Pancreas (tissue), 10 donors: ENCODE data around the gene SLC27A6. TPM values are rescaled to one million over a fixed set of nuclear protein-coding genes. Genes with fewer than 3 reads are reported as not detected.

Source experiments
- ATAC-seq, 4 donors: fragments of 200-7000 bp; cut with Tn5 transposase; one replicate each; pipeline versions ENCODE4 v1.8.0 to v1.9.1; 2020; ENCODE audit warnings: mild to moderate bottlenecking in 4 of 4, moderate library complexity in 4 of 4
- DNase-seq, 6 donors: peaks; one replicate each; pipeline ENCODE4 v3.0.0-alpha.2; 2020
- FAIRE-seq: peaks from 2 replicates; lab custom pipeline; 2012; peaks lifted over from hg19 to GRCh38; lab: Jason Lieb, UNC
- H3K27ac ChIP-seq, 4 donors: fragments of 200-600 bp; sonication (generic); 1 replicate in 3 of 4; 2 replicates in 1 of 4; pipeline versions ENCODE4 v1.5.0 to v1.8.0; 2020
- H3K27me3 ChIP-seq, 4 donors: fragments of 200-600 bp; one replicate each; pipeline ENCODE4 v1.8.0; 2021
- H3K36me3 ChIP-seq, 3 donors: fragments of 200-600 bp; sonication (generic) in 1 of 3; one replicate each; pipeline versions ENCODE4 v1.5.0 to v1.8.0; 2020 to 2021
- H3K4me1 ChIP-seq, 3 donors: fragments of 200-600 bp; one replicate each; pipeline ENCODE4 v1.8.0; 2021
- H3K4me3 ChIP-seq, 4 donors: fragments of 200-600 bp; sonication (generic) in 2 of 4; one replicate each; pipeline versions ENCODE4 v1.5.0 to v1.8.0; 2020 to 2021
- H3K9me3 ChIP-seq, 4 donors: fragments of 200-600 bp; one replicate each; pipeline ENCODE4 v1.8.0; 2021
- WGBS, 2 donors: extraction: QIAGEN DNeasy Blood & Tissue Kit; methylation state at CpG; one replicate each; pipeline ENCODE4 v1.1.7; 2013; 5-methylcytosine and 5-hydroxymethylcytosine counted together
- intact Hi-C, 3 donors: fragments of 100-400 bp; cut with DNase I; formaldehyde crosslinking; loops; one replicate each; pipeline versions ENCODE4 v1.11.1 to v1.14.2; 2022
- polyA plus RNA-seq, 2 donors: library from polyadenylated mRNA; stranded (reverse); fragments of 200-250 nt; gene quantifications; one replicate each; pipeline ENCODE4 v1.2.3, GENCODE V29; 2013
- total RNA-seq, 6 donors: library from RNA; stranded (reverse); fragmentation: NEBNext Ultra II Directional in 4 of 6; extraction: Animal tissue kit (Norgen Biotek cat#: 25700) in 4 of 6; gene quantifications; one replicate each; pipeline versions ENCODE4 v1.2.1 to v1.2.4, GENCODE V29; 2021 to 2023
- TF ChIP-seq, protein P1 (sequence below), 4 donors: fragments of 200-600 bp; sonication (generic) in 3 of 4; IDR thresholded peaks; one replicate each; pipeline versions ENCODE4 v1.5.0 to v1.8.0; 2021; ENCODE audit warnings: antibody characterized with exemption in 4 of 4
- donor health status: healthy with polysubstance abuse.
- donor health status: DM: no; HTN: no; CAD: no; lungs with moderate emphysema.
- donor health status: DM: no; HTN: no; CAD: no.
- donor health status: control.
- donor health status: control.
- donor health status: Bipolar disorder and iron deficiency.
- donor health status: DM: yes; HTN: yes; CAD: no.
- donor health status: DM: no; HTN: no; CAD: no.
- donor health status: DM: no; HTN: no; CAD: no.
- donor health status: DM: yes; HTN: yes; CAD: no.

SLC27A6 gene
- total and polyA plus RNA-seq, 8 donors = 0.03 to 0.61 (median 0.13) TPM

DNA sequence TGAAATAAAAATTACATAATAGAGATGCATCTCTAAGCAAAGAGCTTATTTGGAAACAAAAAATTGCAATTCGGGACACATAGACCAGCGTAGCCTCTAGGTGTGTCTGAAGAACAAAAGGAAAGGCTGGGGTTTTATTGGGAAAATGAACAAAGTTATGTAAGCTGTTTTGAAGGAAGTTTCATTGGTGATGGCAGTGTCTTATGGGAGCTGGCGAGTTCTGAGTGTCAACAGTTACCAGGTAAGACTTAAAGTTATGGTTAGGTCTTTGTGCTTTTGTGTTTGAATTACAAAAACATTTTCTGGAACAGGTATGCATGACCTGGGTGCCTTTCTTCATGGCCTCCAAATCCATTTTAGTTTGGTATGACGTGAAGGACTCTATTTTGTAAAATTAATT is 48.9 kb downstream of the SLC27A6 start:
- WGBS, 2 donors = 63 to 65% methylated on average over 4 of the region's 4 CpGs

DNA sequence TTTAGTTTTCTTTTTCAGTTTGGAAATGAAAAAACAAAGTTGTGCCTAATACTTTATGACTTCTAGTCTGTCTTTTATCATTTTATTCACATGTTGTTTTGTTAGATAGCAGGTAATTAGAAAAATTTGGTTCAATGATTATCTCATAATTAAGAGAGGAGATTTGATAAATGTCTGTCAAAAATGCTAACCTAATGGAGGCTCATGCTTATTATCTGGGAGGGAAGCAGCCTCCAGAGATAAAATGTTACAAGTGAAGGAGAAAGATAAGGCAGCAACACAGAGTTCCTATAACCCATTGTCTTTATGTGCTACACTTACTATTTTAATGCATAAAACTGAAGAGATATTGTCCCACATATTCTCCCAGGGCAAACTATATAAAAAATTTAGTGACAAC is 53.5 kb downstream of the SLC27A6 start:
- Histone ChIP-seq H3K27me3 (no peaks in the 10 kb centered on the region), H3K27ac (no peak overlapping the region), H3K4me1 (no peaks in the 10 kb centered on the region), H3K9me3 (no peaks in the 10 kb centered on the region), H3K4me3 (no peak overlapping the region), H3K36me3 (no peaks in the 10 kb centered on the region)
- intact Hi-C loops = no loop called here
- DNase-seq (no peak), ATAC-seq (no peak), FAIRE-seq (no peak)
- TF ChIP-seq, protein P1, sequence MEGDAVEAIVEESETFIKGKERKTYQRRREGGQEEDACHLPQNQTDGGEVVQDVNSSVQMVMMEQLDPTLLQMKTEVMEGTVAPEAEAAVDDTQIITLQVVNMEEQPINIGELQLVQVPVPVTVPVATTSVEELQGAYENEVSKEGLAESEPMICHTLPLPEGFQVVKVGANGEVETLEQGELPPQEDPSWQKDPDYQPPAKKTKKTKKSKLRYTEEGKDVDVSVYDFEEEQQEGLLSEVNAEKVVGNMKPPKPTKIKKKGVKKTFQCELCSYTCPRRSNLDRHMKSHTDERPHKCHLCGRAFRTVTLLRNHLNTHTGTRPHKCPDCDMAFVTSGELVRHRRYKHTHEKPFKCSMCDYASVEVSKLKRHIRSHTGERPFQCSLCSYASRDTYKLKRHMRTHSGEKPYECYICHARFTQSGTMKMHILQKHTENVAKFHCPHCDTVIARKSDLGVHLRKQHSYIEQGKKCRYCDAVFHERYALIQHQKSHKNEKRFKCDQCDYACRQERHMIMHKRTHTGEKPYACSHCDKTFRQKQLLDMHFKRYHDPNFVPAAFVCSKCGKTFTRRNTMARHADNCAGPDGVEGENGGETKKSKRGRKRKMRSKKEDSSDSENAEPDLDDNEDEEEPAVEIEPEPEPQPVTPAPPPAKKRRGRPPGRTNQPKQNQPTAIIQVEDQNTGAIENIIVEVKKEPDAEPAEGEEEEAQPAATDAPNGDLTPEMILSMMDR (IDR thresholded peaks at IDR 0.05) = no peak

More for the DNA sequence above, 48.9 kb downstream of the SLC27A6 start:
- H3K36me3 ChIP-seq = no peaks in the 10 kb centered on the region
- H3K9me3 ChIP-seq = no peaks in the 10 kb centered on the region
- no peak overlapping the region for H3K4me3 ChIP-seq
- no peaks in the 10 kb centered on the region for H3K27me3 ChIP-seq
- intact Hi-C loops = no loop called here
- DNase-seq (no peak), FAIRE-seq (no peak), ATAC-seq (no peak)
- TF ChIP-seq, protein P1 (IDR thresholded peaks at IDR 0.05) = no peak
- H3K4me1 ChIP-seq = no peaks in the 10 kb centered on the region
- no peak overlapping the region for H3K27ac ChIP-seq

DNA sequence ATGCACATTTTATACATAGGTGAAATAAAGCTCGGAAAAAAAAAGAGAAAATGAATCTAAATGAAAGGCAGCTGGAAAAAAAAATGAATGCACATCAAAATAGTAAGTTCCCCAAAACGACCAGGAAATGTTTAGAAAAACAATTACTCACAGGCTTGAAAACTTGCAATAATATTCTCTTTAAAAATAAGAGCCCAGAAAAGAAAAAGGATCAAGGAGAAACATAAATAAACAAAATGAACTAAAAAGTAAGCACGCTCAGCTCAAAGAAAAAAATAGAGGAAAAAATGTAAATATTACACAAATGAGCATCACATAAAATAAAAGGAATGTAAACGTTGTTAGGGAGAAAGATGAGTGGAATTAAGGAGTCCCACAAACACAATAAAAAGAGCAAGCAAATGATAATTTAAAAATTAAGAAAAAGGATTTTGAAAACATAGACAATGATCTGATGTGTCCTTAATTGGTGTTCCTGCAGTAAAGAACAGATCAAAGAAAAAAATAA is 54.2 kb downstream of the SLC27A6 start:
- no peak for DNase-seq
- intact Hi-C loops = no loop called here
- TF ChIP-seq, protein P1 (IDR thresholded peaks at IDR 0.05) = no peak
- Histone ChIP-seq H3K4me3 (no peak overlapping the region), H3K4me1 (no peaks in the 10 kb centered on the region), H3K27me3 (no peaks in the 10 kb centered on the region), H3K36me3 (no peaks in the 10 kb centered on the region), H3K9me3 (no peaks in the 10 kb centered on the region), H3K27ac (no peak overlapping the region)
- ATAC-seq = no peak
- 30 to 45% methylated on average over 4 of the region's 4 CpGs for WGBS, 2 donors
- FAIRE-seq = no peak

DNA sequence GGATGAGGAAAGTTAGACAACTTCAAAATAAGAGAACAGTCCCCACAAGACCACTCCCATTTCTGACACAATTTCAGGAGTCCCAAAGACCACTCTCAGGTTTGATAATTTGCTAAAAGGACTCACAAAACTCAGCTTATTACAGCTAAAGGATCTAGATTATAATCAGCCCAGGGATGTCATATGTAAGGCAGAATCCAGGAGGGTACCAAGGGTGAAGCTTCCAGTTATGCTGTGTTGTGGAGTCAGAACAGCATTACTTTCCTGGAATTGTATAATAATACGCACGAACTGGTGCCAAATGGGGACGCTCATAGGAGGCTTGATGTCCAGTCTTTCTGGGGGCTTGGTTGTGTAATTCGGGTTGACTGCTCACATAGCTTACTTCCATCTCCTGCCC is 55.4 kb downstream of the SLC27A6 start:
- FAIRE-seq = no peak
- Histone ChIP-seq H3K27me3 (no peaks in the 10 kb centered on the region), H3K36me3 (no peaks in the 10 kb centered on the region), H3K4me3 (no peak overlapping the region), H3K4me1 (no peaks in the 10 kb centered on the region), H3K9me3 (no peaks in the 10 kb centered on the region), H3K27ac (no peak overlapping the region)
- no peak for DNase-seq
- TF ChIP-seq, protein P1 (IDR thresholded peaks at IDR 0.05) = no peak
- 77 to 90% methylated on average over 4 of the region's 4 CpGs for WGBS, 2 donors
- no peak for ATAC-seq
- intact Hi-C loops = no loop called here

DNA sequence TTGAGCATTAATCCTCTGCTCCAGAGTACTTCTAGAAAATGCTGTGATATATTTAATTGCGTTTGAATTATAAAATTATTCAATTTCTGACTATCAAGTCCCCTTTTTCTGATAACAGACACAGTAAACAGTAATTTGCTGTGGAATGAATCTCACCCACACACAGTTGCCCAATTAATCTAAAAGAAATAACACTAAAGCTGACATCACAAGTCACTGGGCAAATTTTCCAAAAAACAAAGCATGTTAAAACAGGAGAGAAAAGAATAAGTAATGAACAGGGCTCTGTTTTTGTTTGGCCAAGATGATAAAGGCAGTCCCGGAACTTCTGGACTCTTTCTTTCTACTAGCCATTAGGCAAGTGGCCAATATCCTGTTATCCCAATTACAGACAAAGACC is 56.5 kb downstream of the SLC27A6 start:
- 29 to 47% methylated on average over 2 of the region's 2 CpGs for WGBS, 2 donors
- Histone ChIP-seq H3K4me3 (no peak overlapping the region), H3K27ac (no peak overlapping the region), H3K9me3 (no peaks in the 10 kb centered on the region), H3K4me1 (no peaks in the 10 kb centered on the region), H3K27me3 (no peaks in the 10 kb centered on the region), H3K36me3 (no peaks in the 10 kb centered on the region)
- FAIRE-seq = no peak
- ATAC-seq = no peak
- TF ChIP-seq, protein P1 (IDR thresholded peaks at IDR 0.05) = no peak
- intact Hi-C loops = no loop called here
- no peak for DNase-seq
